ENCODE measurements around the gene S1PR4.
"Not testable (repeated sequence)": the region's sequence is repeated elsewhere in the genome, so short reads cannot be mapped to it uniquely, and the experiment has no call there.

S1PR4 gene

GRCh38 chr19:3201072-3201700, 22.6 kb downstream of the S1PR4 start:
- H3K27me3 ChIP-seq (ENCODE audit: control insufficient read depth, insufficient read depth, low read length) = no peaks in the 10 kb centered on the region
- H3K9ac ChIP-seq (ENCODE audit: low read length) = no peak overlapping the region
- H3K9me3 ChIP-seq (ENCODE audit: control insufficient read depth, insufficient read depth, low read depth, low read length) = no peaks in the 10 kb centered on the region
- H3K36me3 ChIP-seq (ENCODE audit: control insufficient read depth, insufficient read depth, low read length) = peaks cover 62% of the 10 kb centered on the region
- H3K4me3 ChIP-seq (ENCODE audit: low read depth, low read length) = no peak overlapping the region
- H3K4me1 ChIP-seq (ENCODE audit: control insufficient read depth, insufficient read depth, low read length) = no peaks in the 10 kb centered on the region
- no peak overlapping the region for H3K27ac ChIP-seq (ENCODE audit: low read depth, low read length)

- Histone ChIP-seq H3K27ac (ENCODE audit: low read depth, low read length) (no peak overlapping the region), H3K4me3 (ENCODE audit: low read depth, low read length) (no peak overlapping the region), H3K9ac (ENCODE audit: low read length) (no peak overlapping the region), H3K36me3 (ENCODE audit: control insufficient read depth, insufficient read depth, low read length) (peaks cover 62% of the 10 kb centered on the region), H3K4me1 (ENCODE audit: control insufficient read depth, insufficient read depth, low read length) (no peaks in the 10 kb centered on the region), H3K9me3 (ENCODE audit: control insufficient read depth, insufficient read depth, low read depth, low read length) (no peaks in the 10 kb centered on the region), H3K27me3 (ENCODE audit: control insufficient read depth, insufficient read depth, low read length) (no peaks in the 10 kb centered on the region)
Measured at GRCh38 chr19:3201911-3202310, 23.3 kb downstream of the S1PR4 start.

DNA sequence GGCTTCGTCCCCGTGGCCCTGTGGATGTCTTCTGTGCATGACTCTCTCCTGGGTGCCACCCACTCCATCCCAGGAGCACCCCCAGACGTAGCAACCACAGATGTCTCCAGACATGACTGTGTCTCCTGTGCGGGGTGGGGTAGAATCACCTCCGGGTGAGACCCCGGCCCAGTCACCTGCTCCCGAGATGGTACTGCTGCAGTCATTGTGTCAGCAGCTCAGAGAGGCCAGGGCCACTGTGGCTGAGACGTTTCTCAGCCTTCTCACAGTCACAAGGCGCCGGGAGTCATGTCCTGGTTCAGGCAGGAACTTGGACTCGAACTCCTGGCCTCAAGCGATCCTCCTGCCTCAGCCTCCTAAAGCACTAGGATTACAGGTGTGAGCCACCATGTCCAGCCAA, 23.8 kb downstream of the S1PR4 start:
- no peak overlapping the region for H3K9ac ChIP-seq (ENCODE audit: low read length)
- no peaks in the 10 kb centered on the region for H3K27me3 ChIP-seq (ENCODE audit: control insufficient read depth, insufficient read depth, low read length)
- peaks cover 65% of the 10 kb centered on the region for H3K36me3 ChIP-seq (ENCODE audit: control insufficient read depth, insufficient read depth, low read length)
- no peak overlapping the region for H3K4me3 ChIP-seq (ENCODE audit: low read depth, low read length)
- no peak overlapping the region for H3K27ac ChIP-seq (ENCODE audit: low read depth, low read length)
- peaks cover 3% of the 10 kb centered on the region; the same call in 1 of the 2 replicates for H3K4me1 ChIP-seq (ENCODE audit: control insufficient read depth, insufficient read depth, low read length)
- H3K9me3 ChIP-seq (ENCODE audit: control insufficient read depth, insufficient read depth, low read depth, low read length) = no peaks in the 10 kb centered on the region

- not testable (repeated sequence) for H3K27ac ChIP-seq (ENCODE audit: low read depth, low read length)
- peaks cover 71% of the 10 kb centered on the region for H3K36me3 ChIP-seq (ENCODE audit: control insufficient read depth, insufficient read depth, low read length)
Measured at GRCh38 chr19:3202895-3203294, 24.3 kb downstream of the S1PR4 start.

GRCh38 chr19:3203805-3204645, 25.5 kb downstream of the S1PR4 start:
- H3K9me3 ChIP-seq (ENCODE audit: control insufficient read depth, insufficient read depth, low read depth, low read length) = no peaks in the 10 kb centered on the region
- H3K4me3 ChIP-seq (ENCODE audit: low read depth, low read length) = no peak overlapping the region
- no peak overlapping the region for H3K9ac ChIP-seq (ENCODE audit: low read length)
- H3K4me1 ChIP-seq (ENCODE audit: control insufficient read depth, insufficient read depth, low read length) = peaks cover 6% of the 10 kb centered on the region; the same call in 1 of the 2 replicates
- no peak overlapping the region for H3K27ac ChIP-seq (ENCODE audit: low read depth, low read length)
- peaks cover 77% of the 10 kb centered on the region for H3K36me3 ChIP-seq (ENCODE audit: control insufficient read depth, insufficient read depth, low read length)
- no peaks in the 10 kb centered on the region for H3K27me3 ChIP-seq (ENCODE audit: control insufficient read depth, insufficient read depth, low read length)

More at GRCh38 chr19:3202895-3203294, 24.3 kb downstream of the S1PR4 start:
- not testable (repeated sequence) for H3K9me3 ChIP-seq (ENCODE audit: control insufficient read depth, insufficient read depth, low read depth, low read length); H3K4me3 ChIP-seq (ENCODE audit: low read depth, low read length); H3K27me3 ChIP-seq (ENCODE audit: control insufficient read depth, insufficient read depth, low read length); H3K4me1 ChIP-seq (ENCODE audit: control insufficient read depth, insufficient read depth, low read length); H3K9ac ChIP-seq (ENCODE audit: low read length)

GRCh38 chr19:3204646-3205275, 26.2 kb downstream of the S1PR4 start:
- Histone ChIP-seq H3K36me3 (ENCODE audit: control insufficient read depth, insufficient read depth, low read length) (peaks cover 76% of the 10 kb centered on the region), H3K27me3 (ENCODE audit: control insufficient read depth, insufficient read depth, low read length) (no peaks in the 10 kb centered on the region), H3K4me3 (ENCODE audit: low read depth, low read length) (no peak overlapping the region), H3K4me1 (ENCODE audit: control insufficient read depth, insufficient read depth, low read length) (peaks cover 6% of the 10 kb centered on the region; the same call in 1 of the 2 replicates), H3K27ac (ENCODE audit: low read depth, low read length) (no peak overlapping the region), H3K9me3 (ENCODE audit: control insufficient read depth, insufficient read depth, low read depth, low read length) (no peaks in the 10 kb centered on the region), H3K9ac (ENCODE audit: low read length) (no peak overlapping the region)

- peaks cover 11% of the 10 kb centered on the region for H3K4me1 ChIP-seq (ENCODE audit: control insufficient read depth, insufficient read depth, low read length)
- H3K4me3 ChIP-seq (ENCODE audit: low read depth, low read length) = no peak overlapping the region
- no peaks in the 10 kb centered on the region for H3K9me3 ChIP-seq (ENCODE audit: control insufficient read depth, insufficient read depth, low read depth, low read length)
- H3K27me3 ChIP-seq (ENCODE audit: control insufficient read depth, insufficient read depth, low read length) = no peaks in the 10 kb centered on the region
- peaks cover 68% of the 10 kb centered on the region for H3K36me3 ChIP-seq (ENCODE audit: control insufficient read depth, insufficient read depth, low read length)
- no peak overlapping the region for H3K27ac ChIP-seq (ENCODE audit: low read depth, low read length)
- no peak overlapping the region for H3K9ac ChIP-seq (ENCODE audit: low read length)
Measured at GRCh38 chr19:3206216-3206953, 27.8 kb downstream of the S1PR4 start.

DNA sequence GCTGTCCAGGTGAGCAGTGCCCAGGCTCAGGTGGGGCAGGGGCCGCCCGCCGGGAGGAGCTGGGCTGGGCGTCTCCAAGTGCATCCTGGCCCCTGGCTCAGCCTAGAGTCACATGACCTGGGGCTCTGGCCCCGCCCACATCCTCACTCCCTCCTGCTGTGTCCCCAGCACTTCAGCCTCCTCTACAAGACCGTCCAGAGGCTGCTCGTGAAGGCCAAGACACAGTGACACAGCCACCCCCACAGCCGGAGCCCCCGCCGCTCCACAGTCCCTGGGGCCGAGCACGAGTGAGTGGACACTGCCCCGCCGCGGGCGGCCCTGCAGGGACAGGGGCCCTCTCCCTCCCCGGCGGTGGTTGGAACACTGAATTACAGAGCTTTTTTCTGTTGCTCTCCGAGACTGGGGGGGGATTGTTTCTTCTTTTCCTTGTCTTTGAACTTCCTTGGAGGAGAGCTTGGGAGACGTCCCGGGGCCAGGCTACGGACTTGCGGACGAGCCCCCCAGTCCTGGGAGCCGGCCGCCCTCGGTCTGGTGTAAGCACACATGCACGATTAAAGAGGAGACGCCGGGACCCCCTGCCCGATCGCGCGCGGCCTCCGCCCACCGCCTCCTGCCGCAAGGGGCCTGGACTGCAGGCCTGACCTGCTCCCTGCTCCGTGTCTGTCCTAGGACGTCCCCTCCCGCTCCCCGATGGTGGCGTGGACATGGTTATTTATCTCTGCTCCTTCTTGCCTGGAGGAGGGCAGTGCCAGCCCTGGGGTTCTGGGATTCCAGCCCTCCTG, 29.1 kb downstream of the S1PR4 start:
- H3K9me3 ChIP-seq (ENCODE audit: control insufficient read depth, insufficient read depth, low read depth, low read length) = no peaks in the 10 kb centered on the region
- H3K9ac ChIP-seq (ENCODE audit: low read length) = no peak overlapping the region
- no peak overlapping the region for H3K4me3 ChIP-seq (ENCODE audit: low read depth, low read length)
- H3K4me1 ChIP-seq (ENCODE audit: control insufficient read depth, insufficient read depth, low read length) = peaks cover 11% of the 10 kb centered on the region
- no peaks in the 10 kb centered on the region for H3K27me3 ChIP-seq (ENCODE audit: control insufficient read depth, insufficient read depth, low read length)
- H3K36me3 ChIP-seq (ENCODE audit: control insufficient read depth, insufficient read depth, low read length) = peaks cover 60% of the 10 kb centered on the region
- H3K27ac ChIP-seq (ENCODE audit: low read depth, low read length) = no peak overlapping the region

GRCh38 chr19:3208317-3209207, 30.0 kb downstream of the S1PR4 start:
- H3K9ac ChIP-seq (ENCODE audit: low read length) = no peak overlapping the region
- no peak overlapping the region for H3K4me3 ChIP-seq (ENCODE audit: low read depth, low read length)
- H3K36me3 ChIP-seq (ENCODE audit: control insufficient read depth, insufficient read depth, low read length) = peaks cover 56% of the 10 kb centered on the region
- peaks cover 11% of the 10 kb centered on the region for H3K4me1 ChIP-seq (ENCODE audit: control insufficient read depth, insufficient read depth, low read length)
- H3K9me3 ChIP-seq (ENCODE audit: control insufficient read depth, insufficient read depth, low read depth, low read length) = no peaks in the 10 kb centered on the region
- H3K27me3 ChIP-seq (ENCODE audit: control insufficient read depth, insufficient read depth, low read length) = no peaks in the 10 kb centered on the region
- no peak overlapping the region for H3K27ac ChIP-seq (ENCODE audit: low read depth, low read length)
